H9 (cell line): ENCODE results near the gene SCEL. TPM values are rescaled to one million over a fixed set of nuclear protein-coding genes. Genes with fewer than 3 reads are reported as not detected.
"Not testable (repeated sequence)": the region's sequence is repeated elsewhere in the genome, so short reads cannot be mapped to it uniquely, and the experiment has no call there.

Experiments used
- DNase-seq: peaks from one replicate; pipeline ENCODE4 v3.0.0-alpha.2; 2017
- H2AFZ ChIP-seq: one replicate; pipeline ENCODE4 v1.6.1; 2013; ENCODE audit warnings: mild to moderate bottlenecking, low read length, control low read depth, moderate library complexity
- H2AK5ac ChIP-seq: 2 replicates; pipeline ENCODE4 v1.6.1; 2013; ENCODE audit warnings: low read length, control low read depth, mixed read lengths; ENCODE audit not compliant: insufficient read length
- H2BK120ac ChIP-seq: one replicate; pipeline ENCODE4 v1.6.1; 2013; ENCODE audit warnings: low read depth, mild to moderate bottlenecking, low read length, control low read depth, inconsistent platforms; ENCODE audit not compliant: poor library complexity, severe bottlenecking
- H2BK12ac ChIP-seq: 2 replicates; pipeline ENCODE4 v1.6.1; 2013; ENCODE audit warnings: low read length, control low read depth, mixed read lengths, low read depth; ENCODE audit not compliant: insufficient read length
- H2BK15ac ChIP-seq: 2 replicates; pipeline ENCODE4 v1.6.1; 2013; ENCODE audit warnings: low read depth, low read length, control low read depth
- H2BK20ac ChIP-seq: one replicate; pipeline ENCODE4 v1.6.1; 2013; ENCODE audit warnings: low read depth, mild to moderate bottlenecking, low read length, control low read depth, inconsistent platforms; ENCODE audit not compliant: poor library complexity, severe bottlenecking
- H2BK5ac ChIP-seq: 2 replicates; pipeline ENCODE4 v1.6.1; 2013; ENCODE audit warnings: low read length, control low read depth, mixed read lengths; ENCODE audit not compliant: insufficient read length
- H3K14ac ChIP-seq: 2 replicates; pipeline ENCODE4 v1.6.1; 2013; ENCODE audit warnings: low read length, control low read depth; ENCODE audit not compliant: insufficient read depth
- H3K18ac ChIP-seq: 2 replicates; pipeline ENCODE4 v1.6.1; 2013; ENCODE audit warnings: low read depth, mild to moderate bottlenecking, mixed read lengths, low read length, control low read depth; ENCODE audit not compliant: insufficient read length
- H3K23ac ChIP-seq: 2 replicates; pipeline ENCODE4 v1.6.1; 2013; ENCODE audit warnings: low read length, control low read depth, mixed read lengths, low read depth; ENCODE audit not compliant: insufficient read length
- H3K23me2 ChIP-seq: 2 replicates; pipeline ENCODE4 v1.6.1; 2013; ENCODE audit warnings: low read depth, mild to moderate bottlenecking, mixed read lengths, low read length, control low read depth; ENCODE audit not compliant: insufficient read length, poor library complexity, severe bottlenecking
- H3K27ac ChIP-seq: 2 replicates; pipeline ENCODE4 v1.5.1; 2013; ENCODE audit warnings: low read length, control low read depth, mixed read lengths, low read depth; ENCODE audit not compliant: insufficient read length
- H3K27me3 ChIP-seq: 2 replicates; pipeline ENCODE4 v1.6.1; 2013; ENCODE audit warnings: low read length, control low read depth, inconsistent platforms; ENCODE audit not compliant: insufficient read depth
- H3K4ac ChIP-seq: 2 replicates; pipeline ENCODE4 v1.6.1; 2013; ENCODE audit warnings: low read depth, mild to moderate bottlenecking, control low read depth, inconsistent platforms, low read length, moderate library complexity
- H3K4me1 ChIP-seq: 2 replicates; pipeline ENCODE4 v1.6.1; 2013; ENCODE audit warnings: low read length, control low read depth, inconsistent platforms; ENCODE audit not compliant: insufficient read depth
- H3K4me2 ChIP-seq: 2 replicates; pipeline ENCODE4 v1.6.1; 2013; ENCODE audit warnings: low read length, control low read depth, mixed read lengths; ENCODE audit not compliant: insufficient read length, insufficient read depth
- H3K56ac ChIP-seq: 2 replicates; pipeline ENCODE4 v1.6.1; 2013; ENCODE audit warnings: low read depth, mild to moderate bottlenecking, mixed read lengths, low read length, control low read depth; ENCODE audit not compliant: insufficient read length
- H3K79me1 ChIP-seq: 2 replicates; pipeline ENCODE4 v1.6.1; 2013; ENCODE audit warnings: low read depth, mild to moderate bottlenecking, moderate library complexity, low read length, control low read depth, inconsistent platforms; ENCODE audit not compliant: insufficient read depth, poor library complexity, severe bottlenecking
- H3K79me2 ChIP-seq: 2 replicates; pipeline ENCODE4 v1.6.1; 2013; ENCODE audit warnings: low read length, control low read depth, inconsistent platforms; ENCODE audit not compliant: insufficient read depth
- H3K9ac ChIP-seq: 2 replicates; pipeline ENCODE4 v1.6.1; 2013; ENCODE audit warnings: low read length, control low read depth, mixed read lengths; ENCODE audit not compliant: insufficient read length; ENCODE audit errors: extremely low read depth
- H3K9me3 ChIP-seq: one replicate; pipeline ENCODE4 v1.6.1; 2013; ENCODE audit warnings: low read depth, low read length, inconsistent platforms; ENCODE audit not compliant: control insufficient read depth
- H3T11ph ChIP-seq: one replicate; pipeline ENCODE4 v1.6.1; 2013; ENCODE audit warnings: mild to moderate bottlenecking, low read length, control low read depth, inconsistent platforms
- H4K20me1 ChIP-seq: one replicate; pipeline ENCODE4 v1.6.1; 2013; ENCODE audit not compliant: control insufficient read depth, insufficient read length, insufficient read depth
- H4K5ac ChIP-seq: 2 replicates; pipeline ENCODE4 v1.6.1; 2013; ENCODE audit warnings: low read depth, mild to moderate bottlenecking, mixed read lengths, low read length, control low read depth; ENCODE audit not compliant: insufficient read length
- H4K8ac ChIP-seq: replicated peaks from 2 replicates; pipeline ENCODE4 v1.6.1; 2013; ENCODE audit warnings: low read length, control low read depth, mixed read lengths, low read depth; ENCODE audit not compliant: insufficient read length
- H4K91ac ChIP-seq: 2 replicates; pipeline ENCODE4 v1.6.1; 2013; ENCODE audit warnings: low read depth, mild to moderate bottlenecking, moderate library complexity, mixed read lengths, low read length, control low read depth; ENCODE audit not compliant: insufficient read length
- H3K27ac Mint-ChIP-seq, 3 experiments: 2 replicates in 2 of 3; 3 replicates in 1 of 3; pipeline ENCODE4 v1.8.0; 2020 to 2021; ENCODE audit warnings: mixed read lengths in 3 of 3, mild to moderate bottlenecking in 1 of 3, moderate library complexity in 1 of 3
- H3K27me3 Mint-ChIP-seq: 2 replicates; pipeline ENCODE4 v1.8.0; 2021; ENCODE audit warnings: low read depth, mild to moderate bottlenecking, moderate library complexity, mixed read lengths
- H3K36me3 Mint-ChIP-seq, 3 experiments: 2 replicates in 2 of 3; 3 replicates in 1 of 3; pipeline ENCODE4 v1.8.0; 2020 to 2021; ENCODE audit warnings: low read depth in 3 of 3, mixed read lengths in 3 of 3; ENCODE audit not compliant: insufficient read depth in 1 of 3
- H3K4me1 Mint-ChIP-seq, 2 experiments: 2 replicates each; pipeline ENCODE4 v1.8.0; 2020; ENCODE audit warnings: mixed read lengths in 2 of 2
- H3K4me3 Mint-ChIP-seq, 2 experiments: 2 replicates in 1 of 2; 3 replicates in 1 of 2; pipeline ENCODE4 v1.8.0; 2020 to 2021; ENCODE audit warnings: mild to moderate bottlenecking in 2 of 2, mixed read lengths in 2 of 2, moderate library complexity in 1 of 2
- H3K9me3 Mint-ChIP-seq, 2 experiments: 2 replicates in 1 of 2; 3 replicates in 1 of 2; pipeline ENCODE4 v1.8.0; 2020; ENCODE audit warnings: mild to moderate bottlenecking in 2 of 2, mixed read lengths in 2 of 2, moderate library complexity in 1 of 2
- WGBS: extraction: QIAGEN DNeasy Blood & Tissue Kit; methylation state at CpG from one replicate; pipeline ENCODE4 v1.1.7; 2013; ENCODE audit warnings: missing lambda C conversion rate, low lambda C conversion rate, mixed read lengths; ENCODE audit not compliant: insufficient read length; ENCODE audit errors: extremely low coverage; 5-methylcytosine and 5-hydroxymethylcytosine counted together
- total RNA-seq: library from RNA; stranded (reverse); gene quantifications from 2 replicates; pipeline ENCODE4 v1.2.1, GENCODE V29; 2021
- TF ChIP-seq, protein P1 (sequence below): fragments of 200-600 bp; sonication (generic); conservative IDR thresholded peaks from 3 replicates; pipeline ENCODE4 v1.8.0; 2021; ENCODE audit warnings: antibody characterized with exemption, mild to moderate bottlenecking

SCEL gene
- total RNA-seq, 1 experiment from 2014 or later: not detected

DNA sequence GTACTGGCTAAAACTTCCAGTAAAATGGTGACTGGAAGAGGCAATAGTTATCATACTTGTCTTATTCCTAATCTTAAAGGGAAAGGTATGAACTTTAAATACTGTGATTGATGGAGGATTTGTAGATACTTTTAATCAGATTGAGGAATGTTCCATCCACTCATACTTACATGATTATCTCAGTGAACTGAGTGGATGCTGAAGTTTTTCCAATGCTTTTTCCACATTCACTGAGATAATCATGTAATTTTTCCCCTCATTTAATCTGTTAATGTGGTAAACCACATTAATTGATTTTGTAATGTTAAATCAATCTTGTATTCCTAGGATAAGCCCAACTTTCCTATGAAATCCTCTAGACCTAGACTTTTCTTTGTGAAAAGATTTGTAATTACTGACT is 17.2 kb upstream of the SCEL start:
- H3K14ac ChIP-seq: no peak overlapping the region
- no peak overlapping the region for H4K5ac ChIP-seq
- no peak overlapping the region for H2AK5ac ChIP-seq
- no peak overlapping the region for H2BK20ac ChIP-seq
- no peak overlapping the region for H3K9ac ChIP-seq
- Mint-ChIP-seq H3K4me3 (no peak overlapping the region), H3K36me3 (no peaks in the 10 kb centered on the region), H3K9me3 (peaks cover 0 to 3% of the 10 kb centered on the region in 2 experiments; a peak in 1 of 5 replicates), H3K27ac (no peak overlapping the region), H3K27me3 (no peaks in the 10 kb centered on the region), H3K4me1 (peaks cover 18 to 21% of the 10 kb centered on the region in 2 experiments)
- no peaks in the 10 kb centered on the region for H3K79me2 ChIP-seq
- no peak overlapping the region for H4K8ac ChIP-seq
- H2BK12ac ChIP-seq: no peak overlapping the region
- no peak overlapping the region for H3K18ac ChIP-seq
- H4K91ac ChIP-seq: no peak overlapping the region
- H4K20me1 ChIP-seq: no peaks in the 10 kb centered on the region
- H3K4ac ChIP-seq: no peak overlapping the region
- no peak overlapping the region for H3K27ac ChIP-seq
- H3K56ac ChIP-seq: no peak overlapping the region
- no peak overlapping the region for H2BK5ac ChIP-seq
- no peaks in the 10 kb centered on the region for H3K9me3 ChIP-seq
- H3K23ac ChIP-seq: no peak overlapping the region
- H2AFZ ChIP-seq: no peak overlapping the region
- H3K4me2 ChIP-seq: no peak overlapping the region
- no peaks in the 10 kb centered on the region for H3K23me2 ChIP-seq
- no peaks in the 10 kb centered on the region for H3K4me1 ChIP-seq
- no peak overlapping the region for H2BK120ac ChIP-seq
- H2BK15ac ChIP-seq: no peak overlapping the region
- DNase-seq: no peak
- no peak overlapping the region for H3T11ph ChIP-seq
- no peaks in the 10 kb centered on the region for H3K27me3 ChIP-seq
- no peaks in the 10 kb centered on the region for H3K79me1 ChIP-seq
- TF ChIP-seq, protein P1, sequence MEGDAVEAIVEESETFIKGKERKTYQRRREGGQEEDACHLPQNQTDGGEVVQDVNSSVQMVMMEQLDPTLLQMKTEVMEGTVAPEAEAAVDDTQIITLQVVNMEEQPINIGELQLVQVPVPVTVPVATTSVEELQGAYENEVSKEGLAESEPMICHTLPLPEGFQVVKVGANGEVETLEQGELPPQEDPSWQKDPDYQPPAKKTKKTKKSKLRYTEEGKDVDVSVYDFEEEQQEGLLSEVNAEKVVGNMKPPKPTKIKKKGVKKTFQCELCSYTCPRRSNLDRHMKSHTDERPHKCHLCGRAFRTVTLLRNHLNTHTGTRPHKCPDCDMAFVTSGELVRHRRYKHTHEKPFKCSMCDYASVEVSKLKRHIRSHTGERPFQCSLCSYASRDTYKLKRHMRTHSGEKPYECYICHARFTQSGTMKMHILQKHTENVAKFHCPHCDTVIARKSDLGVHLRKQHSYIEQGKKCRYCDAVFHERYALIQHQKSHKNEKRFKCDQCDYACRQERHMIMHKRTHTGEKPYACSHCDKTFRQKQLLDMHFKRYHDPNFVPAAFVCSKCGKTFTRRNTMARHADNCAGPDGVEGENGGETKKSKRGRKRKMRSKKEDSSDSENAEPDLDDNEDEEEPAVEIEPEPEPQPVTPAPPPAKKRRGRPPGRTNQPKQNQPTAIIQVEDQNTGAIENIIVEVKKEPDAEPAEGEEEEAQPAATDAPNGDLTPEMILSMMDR: no peak

DNA sequence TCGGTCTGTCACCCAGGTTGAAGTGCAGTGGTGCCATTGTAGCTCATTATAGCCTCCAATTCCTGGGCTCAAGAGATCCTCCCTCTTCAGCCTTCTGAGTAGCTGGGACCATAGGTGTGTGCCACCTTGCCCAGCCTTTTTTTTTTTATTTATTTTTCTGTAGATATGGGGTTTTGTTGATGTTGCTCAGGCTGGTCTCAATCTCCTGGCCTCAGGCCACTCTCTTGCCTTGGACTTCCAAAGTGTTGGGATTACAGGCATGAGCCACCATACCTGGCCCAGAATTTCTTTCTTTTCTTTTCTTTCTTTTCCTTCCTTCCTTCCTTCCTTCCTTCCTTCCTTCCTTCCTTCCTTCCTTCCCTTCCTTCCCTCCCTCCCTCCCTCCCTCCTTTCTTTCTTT is 16.1 kb upstream of the SCEL start:
- H3K9me3 Mint-ChIP-seq, H3K9me3 ChIP-seq: not testable (repeated sequence)
- WGBS: no CpG with 5 or more reads among the region's 1 CpG

More for the DNA sequence above, 16.1 kb upstream of the SCEL start:
- not testable (repeated sequence) for H3K27me3 Mint-ChIP-seq, H3K79me1 ChIP-seq, H3K23me2 ChIP-seq, H2BK5ac ChIP-seq, H2BK15ac ChIP-seq, H2BK12ac ChIP-seq, H2AFZ ChIP-seq, H3K23ac ChIP-seq, H4K8ac ChIP-seq, H3K14ac ChIP-seq, H3K4me3 Mint-ChIP-seq, H4K5ac ChIP-seq, H3K4me1 ChIP-seq, H4K91ac ChIP-seq, H3K27me3 ChIP-seq, H3K79me2 ChIP-seq, H3K4ac ChIP-seq, H2BK120ac ChIP-seq, H2AK5ac ChIP-seq, H2BK20ac ChIP-seq, H3K27ac Mint-ChIP-seq, H3K36me3 Mint-ChIP-seq, H4K20me1 ChIP-seq, H3K18ac ChIP-seq, H3K56ac ChIP-seq, H3K27ac ChIP-seq, DNase-seq, H3K9ac ChIP-seq, H3T11ph ChIP-seq, H3K4me2 ChIP-seq
- peaks cover 18 to 21% of the 10 kb centered on the region in 2 experiments for H3K4me1 Mint-ChIP-seq
